Tibial nerve (tissue), 4 donors: ENCODE data around the gene PYGM. TPM values are rescaled to one million over a fixed set of nuclear protein-coding genes. Genes with fewer than 3 reads are reported as not detected.

Experiments
- DNase-seq, 2 donors: peaks; one replicate each; pipeline ENCODE4 v3.0.0-alpha.2; 2019; ENCODE audit warnings: low spot score in 2 of 2
- H3K27ac ChIP-seq, 4 donors: fragments of 200-600 bp; sonication (generic) in 3 of 4; one replicate each; pipeline ENCODE4 v1.5.1; 2017 to 2019; ENCODE audit warnings: mild to moderate bottlenecking in 1 of 4
- H3K27me3 ChIP-seq, 2 donors: fragments of 200-600 bp; sonication (generic) in 1 of 2; one replicate each; pipeline versions ENCODE4 v1.5.1 to v1.6.0; 2017 to 2019
- H3K36me3 ChIP-seq, 3 donors: fragments of 200-600 bp; sonication (generic); one replicate each; pipeline ENCODE4 v1.5.1; 2018 to 2019
- H3K4me1 ChIP-seq, 4 donors: fragments of 200-600 bp; sonication (generic) in 3 of 4; one replicate each; pipeline ENCODE4 v1.5.1; 2017 to 2019
- H3K4me3 ChIP-seq, 4 donors: fragments of 200-600 bp; sonication (generic) in 3 of 4; one replicate each; pipeline ENCODE4 v1.5.1; 2017 to 2019; ENCODE audit warnings: mild to moderate bottlenecking in 1 of 4, moderate library complexity in 1 of 4
- H3K9me3 ChIP-seq, 4 donors: fragments of 200-600 bp; sonication (generic) in 3 of 4; one replicate each; pipeline ENCODE4 v1.5.1; 2017 to 2019
- EP300 ChIP-seq, 2 donors: sonication (generic); formaldehyde crosslinking; IDR thresholded peaks; one replicate each; pipeline ENCODE4 v1.6.1; 2017; ENCODE audit warnings: antibody characterized with exemption in 2 of 2, mild to moderate bottlenecking in 1 of 2
- POLR2A ChIP-seq, 2 donors: fragments of 450-650 bp; IDR thresholded peaks; one replicate each; pipeline ENCODE4 v1.6.1; 2017; ENCODE audit warnings: antibody characterized with exemption in 2 of 2, mild to moderate bottlenecking in 2 of 2, moderate library complexity in 2 of 2
- WGBS, 2 donors: methylation state at CpG; one replicate each; pipeline ENCODE4 v1.1.5; 2018; 5-methylcytosine and 5-hydroxymethylcytosine counted together
- total RNA-seq, 4 donors: library from RNA; depleted of rRNA; stranded (reverse); fragments of >200 nt; gene quantifications; one replicate each; pipeline ENCODE4 v1.1.0, GENCODE V29; 2016
- TF ChIP-seq, protein P1 (sequence below), 5 experiments: fragments of 200-600 bp in 3 of 5; fragments of 450-650 bp in 2 of 5; sonication (generic) in 3 of 5; IDR thresholded peaks; one replicate each; pipeline ENCODE4 v1.5.1; 2016 to 2019; ENCODE audit warnings: antibody characterized with exemption in 5 of 5, mild to moderate bottlenecking in 3 of 5, moderate library complexity in 2 of 5

PYGM gene
- total RNA-seq, 4 donors from 2014 or later = 2.1 to 18.6 (median 9.9) TPM

DNA sequence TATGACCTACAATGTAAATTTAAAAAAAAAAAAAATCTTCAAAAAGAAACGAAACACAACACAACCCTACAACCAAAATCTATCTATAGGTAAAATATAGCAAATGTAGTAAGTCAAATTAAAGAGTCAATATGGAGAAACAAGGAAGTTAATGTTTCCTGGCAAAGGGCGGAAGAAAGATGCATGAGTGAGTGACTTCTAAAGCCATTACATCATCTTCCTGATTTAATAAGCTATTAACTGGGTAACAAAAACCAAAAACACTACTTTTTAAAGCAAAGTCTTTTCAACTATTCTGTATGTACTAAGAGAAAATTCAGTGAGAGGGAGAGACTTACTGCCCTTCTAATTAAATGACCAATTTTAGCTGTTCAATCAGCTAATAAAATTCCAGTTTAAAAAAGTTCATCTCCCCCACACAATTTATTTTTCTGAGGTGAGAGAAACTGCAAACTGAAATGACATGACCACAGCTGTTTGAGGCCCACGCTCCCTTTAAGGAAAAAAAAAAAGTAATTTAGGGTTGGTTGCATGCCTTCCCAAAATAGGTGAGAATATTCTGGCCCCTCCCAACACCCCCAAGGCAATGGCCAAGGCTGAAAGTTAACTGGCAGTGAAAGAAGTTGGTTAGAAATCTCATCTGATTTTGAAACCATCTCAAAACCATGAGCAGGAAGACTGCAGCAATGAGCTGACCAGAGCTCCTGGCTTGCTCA lies 12.7 kb upstream of the PYGM start:
- no peak overlapping the region for H3K4me3 ChIP-seq
- no peak for DNase-seq
- WGBS, 2 donors = 52 to 56% methylated on average over 3 of the region's 3 CpGs
- H3K4me1 ChIP-seq = peaks cover 3 to 82% (median 39%) of the 10 kb centered on the region in 4 donors
- H3K36me3 ChIP-seq = peaks cover 12 to 93% (median 67%) of the 10 kb centered on the region in 3 donors
- TF ChIP-seq, protein P1, sequence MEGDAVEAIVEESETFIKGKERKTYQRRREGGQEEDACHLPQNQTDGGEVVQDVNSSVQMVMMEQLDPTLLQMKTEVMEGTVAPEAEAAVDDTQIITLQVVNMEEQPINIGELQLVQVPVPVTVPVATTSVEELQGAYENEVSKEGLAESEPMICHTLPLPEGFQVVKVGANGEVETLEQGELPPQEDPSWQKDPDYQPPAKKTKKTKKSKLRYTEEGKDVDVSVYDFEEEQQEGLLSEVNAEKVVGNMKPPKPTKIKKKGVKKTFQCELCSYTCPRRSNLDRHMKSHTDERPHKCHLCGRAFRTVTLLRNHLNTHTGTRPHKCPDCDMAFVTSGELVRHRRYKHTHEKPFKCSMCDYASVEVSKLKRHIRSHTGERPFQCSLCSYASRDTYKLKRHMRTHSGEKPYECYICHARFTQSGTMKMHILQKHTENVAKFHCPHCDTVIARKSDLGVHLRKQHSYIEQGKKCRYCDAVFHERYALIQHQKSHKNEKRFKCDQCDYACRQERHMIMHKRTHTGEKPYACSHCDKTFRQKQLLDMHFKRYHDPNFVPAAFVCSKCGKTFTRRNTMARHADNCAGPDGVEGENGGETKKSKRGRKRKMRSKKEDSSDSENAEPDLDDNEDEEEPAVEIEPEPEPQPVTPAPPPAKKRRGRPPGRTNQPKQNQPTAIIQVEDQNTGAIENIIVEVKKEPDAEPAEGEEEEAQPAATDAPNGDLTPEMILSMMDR (IDR thresholded peaks at IDR 0.05) = no peak
- TF ChIP-seq EP300 (IDR thresholded peaks at IDR 0.05) = no peak
- no peak for TF ChIP-seq POLR2A (IDR thresholded peaks at IDR 0.05)
- H3K27ac ChIP-seq = peak overlapping the region in 2 of 4 donors; percentile 23 to 37
- no peaks in the 10 kb centered on the region for H3K9me3 ChIP-seq
- H3K27me3 ChIP-seq = no peaks in the 10 kb centered on the region

DNA sequence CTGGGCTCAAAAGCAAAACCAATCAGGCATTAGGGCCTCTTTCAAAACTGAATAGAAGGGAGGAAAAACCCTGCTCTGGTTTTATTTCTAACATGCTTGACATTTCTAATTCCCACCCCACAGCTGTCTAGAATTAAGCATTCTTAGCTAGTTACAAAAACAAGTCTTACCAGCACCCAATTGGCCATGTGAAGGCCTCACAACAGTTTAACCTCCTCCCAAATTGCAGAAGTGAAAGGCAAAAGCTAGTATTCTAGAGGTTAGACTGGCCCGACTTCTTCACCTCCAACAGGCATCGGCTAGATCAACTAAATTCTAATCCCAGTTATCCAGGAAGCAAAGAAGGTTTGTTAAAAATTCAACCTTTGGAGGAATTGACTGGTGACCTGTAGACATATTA lies 12.1 kb upstream of the PYGM start:
- no peak for DNase-seq
- peak overlapping the region in 1 of 4 donors; percentile 23 for H3K27ac ChIP-seq
- H3K4me1 ChIP-seq = peaks cover 3 to 80% (median 37%) of the 10 kb centered on the region in 4 donors
- H3K36me3 ChIP-seq = peaks cover 18 to 99% (median 73%) of the 10 kb centered on the region in 3 donors
- WGBS, 2 donors = 74 to 79% methylated on average over 2 of the region's 2 CpGs
- no peaks in the 10 kb centered on the region for H3K9me3 ChIP-seq
- H3K4me3 ChIP-seq = no peak overlapping the region
- TF ChIP-seq POLR2A (IDR thresholded peaks at IDR 0.05) (no peak), EP300 (IDR thresholded peaks at IDR 0.05) (no peak)
- TF ChIP-seq, protein P1 (IDR thresholded peaks at IDR 0.05) = no peak
- no peaks in the 10 kb centered on the region for H3K27me3 ChIP-seq

DNA sequence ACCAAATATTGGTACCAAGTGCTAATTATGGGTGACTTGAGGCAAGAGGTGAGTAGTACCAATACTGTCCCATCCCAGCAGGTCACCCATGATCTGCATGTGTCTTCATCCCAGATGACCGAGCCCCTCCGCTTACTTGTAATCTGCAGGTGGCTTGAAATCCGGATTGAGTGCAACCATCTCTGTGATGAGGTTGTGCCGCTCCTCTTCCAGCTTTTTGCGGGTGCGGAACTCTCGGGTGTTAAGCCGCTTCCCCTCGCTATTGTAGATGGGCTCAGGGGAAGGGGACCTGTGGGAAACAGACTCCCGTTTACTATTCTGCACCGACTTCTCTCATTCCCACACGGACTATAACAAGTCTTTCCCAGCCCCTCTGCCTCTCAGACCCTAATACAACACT lies 10.3 kb upstream of the PYGM start:
- H3K4me3 ChIP-seq = no peak overlapping the region
- H3K27ac ChIP-seq = no peak overlapping the region
- no peaks in the 10 kb centered on the region for H3K9me3 ChIP-seq
- DNase-seq = no peak
- WGBS, 2 donors = 90 to 91% methylated on average over 12 of the region's 12 CpGs
- peaks cover 0 to 68% (median 27%) of the 10 kb centered on the region in 4 donors for H3K4me1 ChIP-seq
- no peaks in the 10 kb centered on the region for H3K27me3 ChIP-seq
- peaks cover 23 to 100% (median 83%) of the 10 kb centered on the region in 3 donors for H3K36me3 ChIP-seq
- TF ChIP-seq, protein P1 (IDR thresholded peaks at IDR 0.05) = no peak

DNA sequence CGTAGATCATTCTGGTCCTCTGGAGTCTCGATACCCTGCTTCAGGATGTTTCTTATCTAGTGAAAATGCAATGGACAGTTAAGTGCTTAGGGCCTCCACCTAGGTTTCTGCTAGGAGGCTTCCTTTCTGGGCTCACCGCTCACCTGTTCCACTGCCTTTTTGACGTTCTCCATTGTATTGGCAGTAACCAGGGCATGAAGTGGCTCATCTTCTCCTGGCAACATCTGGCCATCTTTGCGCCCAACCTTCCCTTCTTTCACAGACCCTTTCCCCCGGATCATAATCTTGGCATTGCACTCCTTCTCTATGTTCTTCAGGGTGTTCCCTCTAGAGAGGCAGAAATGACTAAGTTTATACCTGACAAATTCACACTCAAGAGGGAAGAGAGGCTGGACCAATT lies 9.5 kb upstream of the PYGM start:
- Histone ChIP-seq H3K27ac (no peak overlapping the region), H3K4me1 (peaks cover 0 to 68% (median 26%) of the 10 kb centered on the region in 4 donors)

DNA sequence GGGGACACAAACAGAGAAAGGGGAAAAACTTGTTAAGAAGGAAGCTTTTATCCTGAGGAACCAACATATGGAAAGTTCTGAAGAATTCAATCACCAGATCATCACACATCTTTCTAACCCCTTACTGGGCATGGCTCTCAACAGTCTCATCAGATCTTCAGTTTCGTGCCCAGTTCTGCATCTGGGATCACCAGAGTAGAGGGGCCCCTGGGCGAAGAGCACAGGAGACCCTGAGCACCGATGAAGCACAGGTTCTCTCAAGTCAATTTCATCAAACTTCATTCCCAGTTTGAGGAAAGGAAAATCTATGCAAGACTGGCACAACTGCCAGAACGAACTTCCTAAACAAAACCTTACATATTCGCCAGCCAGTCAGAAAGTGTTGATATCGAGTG lies 8.5 kb upstream of the PYGM start:
- peaks cover 30 to 100% (median 72%) of the 10 kb centered on the region in 3 donors for H3K36me3 ChIP-seq
- TF ChIP-seq EP300 (IDR thresholded peaks at IDR 0.05) (no peak), POLR2A (IDR thresholded peaks at IDR 0.05) (no peak)
- TF ChIP-seq, protein P1 (IDR thresholded peaks at IDR 0.05) = no peak

More for the DNA sequence above, 9.5 kb upstream of the PYGM start:
- H3K4me3 ChIP-seq = no peak overlapping the region
- no peaks in the 10 kb centered on the region for H3K27me3 ChIP-seq
- WGBS, 2 donors = 90 to 92% methylated on average over 6 of the region's 6 CpGs
- no peak for DNase-seq
- TF ChIP-seq POLR2A (IDR thresholded peaks at IDR 0.05) (no peak), EP300 (IDR thresholded peaks at IDR 0.05) (no peak)
- TF ChIP-seq, protein P1 (IDR thresholded peaks at IDR 0.05) = no peak
- peaks cover 28 to 100% (median 82%) of the 10 kb centered on the region in 3 donors for H3K36me3 ChIP-seq
- H3K9me3 ChIP-seq = no peaks in the 10 kb centered on the region

More for the DNA sequence above, 8.5 kb upstream of the PYGM start:
- Histone ChIP-seq H3K27ac (peak overlapping the region in 2 of 4 donors; percentile 13 to 38), H3K4me3 (no peak overlapping the region), H3K4me1 (peaks cover 0 to 68% (median 27%) of the 10 kb centered on the region in 4 donors), H3K9me3 (no peaks in the 10 kb centered on the region), H3K27me3 (no peaks in the 10 kb centered on the region)
- WGBS, 2 donors = 87 to 89% methylated on average over 6 of the region's 6 CpGs
- no peak for DNase-seq
